NCI-H1436 treated with DMSO at 0.1 percent for 48 hours (cell line): ENCODE results near the gene TMEM89.

ENCODE experiments used
- DNase-seq: peaks from one replicate; lab custom pipeline; 2025; lab: John Stamatoyannopoulos, UW

The TMEM89 gene

DNA sequence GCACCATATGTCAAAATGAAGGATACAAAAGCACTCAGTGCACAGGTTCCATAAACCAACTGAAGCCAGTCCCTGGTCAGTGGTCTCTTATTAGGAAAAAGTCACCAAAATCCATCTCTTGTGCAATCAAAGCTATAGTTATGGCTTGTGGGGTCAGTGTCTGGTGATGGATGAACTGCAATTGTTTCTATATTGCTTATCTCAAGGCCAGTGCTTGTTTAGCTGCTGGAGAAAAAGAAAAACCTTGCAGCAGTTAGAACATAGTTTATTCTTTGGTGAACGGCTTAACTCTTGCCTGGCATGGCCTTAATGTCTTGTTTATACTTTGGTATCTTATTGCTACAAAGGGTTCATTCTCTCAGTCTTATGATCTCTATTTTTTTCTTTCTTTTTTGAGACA, 9.3 kb downstream of the TMEM89 start:
- no peak for DNase-seq

DNA sequence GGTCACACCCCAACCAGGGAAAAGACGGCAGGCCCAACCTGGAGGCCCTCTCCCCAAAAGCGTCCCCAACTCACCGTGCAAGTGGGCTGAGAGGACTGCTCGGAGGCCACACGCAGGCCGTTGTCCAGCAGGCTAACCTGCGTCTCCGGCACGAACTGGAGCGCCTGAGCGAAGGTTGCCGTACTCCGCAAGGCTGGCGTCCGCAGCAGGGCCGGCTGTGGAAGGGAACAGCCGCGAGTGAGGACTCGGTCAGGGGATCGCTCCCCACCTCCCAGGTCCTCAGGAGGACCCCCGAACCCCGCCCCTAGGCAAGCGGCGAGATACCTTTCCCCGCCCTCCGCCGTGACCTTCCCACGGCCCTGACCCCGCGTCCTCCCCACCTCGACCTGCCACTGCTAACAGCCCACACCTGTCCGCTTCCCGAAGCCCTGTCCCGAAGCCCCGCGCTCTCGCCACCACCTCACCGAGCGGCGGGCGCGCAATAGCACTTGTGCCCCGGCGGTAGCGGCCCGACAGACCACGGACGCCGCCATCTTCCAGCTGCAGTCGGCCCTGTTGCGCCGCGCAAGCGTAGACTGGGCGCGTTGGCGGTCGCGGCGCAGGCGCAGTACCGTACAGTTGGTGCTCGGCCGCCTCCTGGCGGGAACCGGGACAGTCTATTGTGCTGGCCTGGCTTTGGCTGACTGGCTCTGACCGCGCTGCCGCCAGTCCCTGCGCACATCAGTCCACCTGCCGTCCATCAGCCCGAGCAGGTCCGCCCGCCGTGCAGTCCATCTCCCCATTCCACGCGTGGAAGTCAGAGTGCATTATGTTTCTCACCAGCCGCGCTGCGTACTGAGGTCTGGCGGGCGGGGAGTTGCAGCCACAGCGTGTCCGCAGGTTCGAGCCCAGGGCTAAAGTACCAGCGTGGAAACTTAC, 12.2 kb downstream of the TMEM89 start, which contains the start of gene UQCRC1:
TSS of gene UQCRC1 (minus strand) at position 559 of the 918 bp plus-strand sequence. CDS start at position 533, 26 bp downstream.
- DNase-seq: no peak

DNA sequence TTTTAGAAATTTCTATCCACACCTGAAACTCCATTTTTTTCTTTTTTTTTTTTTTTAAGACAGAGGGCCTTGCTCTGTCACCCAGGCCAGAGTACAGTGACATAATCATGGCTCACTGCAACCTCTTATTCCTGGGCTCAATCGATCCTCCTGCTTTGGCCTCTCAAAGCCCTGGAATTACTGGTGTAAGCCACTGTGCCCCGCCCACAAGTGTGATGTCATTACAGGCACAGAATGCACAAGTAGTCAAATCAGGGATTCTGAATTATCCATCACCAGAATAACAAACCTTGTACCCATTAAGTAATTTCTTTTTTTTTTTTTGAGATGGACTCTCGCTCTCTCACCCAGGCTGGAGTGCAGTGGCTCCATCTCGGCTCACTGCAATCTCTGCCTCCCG, 14.1 kb downstream of the TMEM89 start:
- DNase-seq: no peak

DNA sequence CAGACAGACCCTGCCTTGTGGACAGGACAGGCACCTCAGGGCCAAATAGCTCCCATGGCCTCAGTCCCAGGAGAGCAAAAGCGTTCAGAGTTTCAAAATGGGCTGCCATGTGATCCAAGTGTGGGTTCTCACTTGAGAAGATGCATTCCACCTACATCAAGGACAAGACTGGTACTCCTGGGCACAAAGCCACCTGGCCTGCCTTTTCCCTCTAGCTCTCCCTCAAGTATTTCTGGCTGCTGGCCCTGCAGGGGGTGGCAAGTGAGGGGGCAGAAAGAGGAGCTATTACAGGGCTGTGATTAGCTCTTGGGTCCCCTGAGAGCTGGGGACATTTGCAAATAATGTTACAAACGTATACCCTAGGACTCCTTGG, 20.0 kb downstream of the TMEM89 start:
- DNase-seq: no peak

DNA sequence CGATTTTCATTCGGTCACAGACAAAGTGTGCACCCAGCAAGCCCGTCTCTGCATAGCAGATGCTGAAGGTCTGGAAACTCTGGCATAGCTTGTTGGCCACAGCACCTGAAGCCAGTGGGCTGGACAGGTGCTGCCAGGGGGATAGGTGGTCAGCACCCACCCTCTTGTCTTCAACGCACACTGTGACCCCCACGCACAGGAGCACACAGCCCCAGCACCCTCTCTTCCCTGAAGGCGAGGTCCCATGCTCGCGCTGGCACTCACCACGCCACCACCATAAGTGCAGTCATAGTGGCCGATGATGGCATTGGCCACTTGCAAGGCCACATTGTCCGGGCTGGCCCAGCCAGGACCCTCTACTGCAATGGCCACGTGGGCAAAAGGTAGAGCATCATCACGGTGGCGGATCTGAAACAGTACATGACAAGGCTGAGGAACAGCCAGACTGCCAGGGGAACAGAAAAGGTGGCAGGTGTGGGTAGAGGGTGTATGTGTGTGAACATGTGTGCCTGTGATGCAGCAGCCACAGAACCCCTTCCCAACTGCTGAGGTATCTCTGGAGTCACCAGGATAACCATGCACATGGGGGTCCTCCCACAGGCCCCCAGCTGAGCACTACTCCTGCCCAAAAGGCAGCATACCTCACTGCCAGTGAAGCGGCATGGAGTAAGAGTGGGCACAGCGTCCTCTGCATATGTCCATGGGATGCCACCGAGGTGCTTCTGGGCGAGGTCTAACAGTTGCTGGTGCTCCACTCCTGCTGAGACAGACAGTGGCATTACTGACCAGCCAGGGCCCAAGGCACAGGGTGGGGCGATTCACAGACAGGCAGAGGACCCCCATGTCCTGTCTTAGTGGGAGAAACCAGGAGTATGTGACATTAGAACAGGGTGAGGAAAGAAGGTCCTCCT, 20.6 kb downstream of the TMEM89 start:
- DNase-seq: no peak

DNA sequence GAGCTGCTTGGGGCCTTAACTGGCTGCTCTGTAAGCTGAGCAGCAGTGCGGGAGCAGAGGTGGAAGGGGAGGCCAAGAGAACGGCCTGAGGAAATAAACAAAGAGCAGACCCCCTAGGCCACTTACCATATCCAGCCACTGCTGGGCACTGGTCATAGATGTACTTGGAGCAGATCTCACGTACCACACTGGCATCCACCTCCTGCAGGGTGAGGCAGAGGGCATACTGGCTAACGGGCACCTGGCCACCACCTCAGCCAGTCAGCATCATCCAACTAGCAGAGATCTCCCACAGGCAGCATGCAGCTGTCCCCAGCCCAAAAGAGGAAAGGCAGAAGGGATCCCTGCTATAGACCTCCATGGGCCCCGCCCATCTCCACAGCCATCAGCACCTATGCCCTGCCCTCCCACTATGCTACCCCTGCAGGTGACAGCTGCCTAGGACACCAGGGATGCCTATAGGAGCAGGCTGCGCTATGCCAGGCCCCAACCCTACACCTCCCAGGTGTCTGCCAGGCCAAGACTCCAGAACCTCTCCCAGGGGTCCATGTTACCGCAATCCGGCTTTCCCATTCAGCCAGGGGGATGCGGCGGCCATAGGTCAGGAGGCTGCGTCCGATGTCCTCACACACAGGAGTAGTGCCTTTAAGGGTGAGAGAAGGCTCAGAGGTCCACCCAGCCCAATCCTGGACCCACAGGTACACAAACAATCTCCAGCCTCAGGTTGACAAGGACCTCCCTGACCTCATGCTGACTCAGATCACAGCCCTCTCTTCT, 21.9 kb downstream of the TMEM89 start:
- DNase-seq: no peak

DNA sequence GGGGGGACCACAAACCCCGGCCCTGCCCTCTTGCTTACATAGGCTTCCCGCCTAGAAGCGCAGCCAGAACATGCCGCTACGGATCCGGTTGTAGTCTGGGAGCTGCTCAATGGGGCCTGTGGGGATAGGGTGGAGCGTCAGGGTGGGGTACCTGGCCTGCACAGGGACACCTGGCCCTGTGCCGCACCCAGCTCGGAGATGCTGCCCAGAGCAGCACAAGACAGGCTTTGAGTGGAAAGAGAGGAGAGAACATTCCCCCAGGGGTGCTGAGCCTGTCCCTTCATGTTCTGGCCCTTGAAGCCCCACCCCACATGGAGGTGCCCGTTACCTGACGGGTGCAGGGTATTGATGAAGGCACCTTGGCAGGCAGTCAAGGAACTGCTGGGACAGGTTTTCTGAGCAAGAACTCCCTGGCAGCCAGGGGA, 22.5 kb downstream of the TMEM89 start:
- DNase-seq: no peak

DNA sequence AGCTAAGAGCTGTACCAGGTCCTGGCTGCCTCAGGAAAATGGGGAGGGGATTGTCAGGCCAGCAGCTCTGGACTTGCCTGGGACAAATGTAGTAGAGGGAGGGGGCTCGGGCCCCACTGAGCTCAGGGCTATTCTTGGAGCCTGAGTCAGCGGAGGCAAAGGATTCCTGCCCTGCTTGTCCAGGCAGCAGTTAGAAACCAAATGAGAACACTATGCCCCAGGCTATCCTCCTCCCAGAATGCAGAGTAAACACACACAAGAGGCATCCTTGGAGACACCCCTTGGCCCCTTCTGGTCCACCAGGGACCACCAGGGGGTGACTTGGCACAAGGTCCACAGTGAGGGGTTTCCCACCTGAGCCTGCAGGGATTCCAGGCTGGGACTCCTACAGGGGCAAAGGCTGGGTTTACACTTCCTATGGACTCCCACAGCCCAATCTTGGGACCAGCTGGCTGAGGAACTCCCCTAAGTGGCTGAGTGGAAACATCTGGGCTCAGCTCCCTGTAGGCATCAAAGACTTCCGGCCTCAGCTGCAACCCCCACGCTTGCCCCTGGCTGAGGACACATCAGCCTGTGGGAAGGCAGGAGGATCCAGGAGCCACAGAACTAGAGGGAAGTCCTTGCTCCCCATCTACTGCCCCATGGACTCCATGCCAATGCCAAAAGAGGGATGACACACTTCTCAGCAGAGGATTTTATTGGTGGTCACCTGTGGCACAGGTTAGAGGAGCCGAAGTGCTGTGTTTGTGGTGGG, 23.1 kb downstream of the TMEM89 start:
- no peak for DNase-seq

DNA sequence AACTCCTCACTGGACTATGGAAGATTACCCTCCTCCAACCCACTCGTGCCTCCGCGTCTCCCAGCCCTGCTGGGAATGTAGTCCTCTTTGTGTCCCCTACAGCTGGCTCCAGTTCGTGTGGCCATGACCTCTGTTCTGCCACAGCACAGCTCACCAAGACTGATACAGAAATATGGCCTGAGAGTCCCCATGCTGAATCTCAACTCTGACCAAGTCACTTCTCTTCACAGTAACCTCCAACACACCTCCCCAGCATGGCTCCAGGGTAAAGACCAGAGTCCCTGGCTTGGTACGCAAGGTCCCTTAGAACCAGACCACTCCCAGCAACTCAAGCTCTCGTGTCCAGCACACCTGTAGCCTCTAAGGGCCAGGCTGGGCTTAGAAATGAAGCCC, 24.2 kb downstream of the TMEM89 start:
- no peak for DNase-seq

DNA sequence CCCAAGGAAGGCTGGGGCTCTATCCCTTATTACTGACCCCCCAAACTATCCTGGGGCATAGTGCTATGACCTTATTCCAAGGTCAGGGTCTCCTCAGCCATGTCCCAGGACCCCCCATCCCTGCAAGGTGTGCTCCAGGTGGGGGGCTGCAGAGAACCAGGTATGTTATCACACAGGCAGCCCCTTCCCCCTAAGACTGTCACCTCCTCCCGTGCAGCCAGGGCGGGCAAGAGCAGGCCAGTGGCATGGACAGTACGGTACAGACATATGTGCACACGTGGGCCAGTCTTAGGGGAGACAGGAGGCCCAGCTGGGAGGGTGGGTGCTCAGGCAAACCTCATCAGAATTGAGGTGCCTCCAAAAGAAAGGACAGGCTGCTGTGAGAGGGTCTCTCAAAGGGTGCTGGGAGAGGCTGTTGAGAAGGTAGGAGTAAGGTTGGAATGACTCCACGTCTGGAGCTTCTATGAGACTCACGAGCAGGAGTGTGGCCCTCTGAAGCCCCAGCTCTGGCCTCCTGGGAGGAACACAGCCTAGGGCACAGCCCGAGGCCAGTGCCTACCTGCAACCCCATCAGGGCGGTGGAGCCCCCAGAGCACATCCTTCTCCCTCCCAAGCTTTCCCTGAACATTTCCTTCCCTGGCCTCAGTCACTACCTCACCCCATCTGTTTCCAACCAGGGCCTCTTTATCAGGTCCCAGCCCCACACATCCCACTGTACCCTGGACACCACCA, 24.7 kb downstream of the TMEM89 start:
- no peak for DNase-seq

DNA sequence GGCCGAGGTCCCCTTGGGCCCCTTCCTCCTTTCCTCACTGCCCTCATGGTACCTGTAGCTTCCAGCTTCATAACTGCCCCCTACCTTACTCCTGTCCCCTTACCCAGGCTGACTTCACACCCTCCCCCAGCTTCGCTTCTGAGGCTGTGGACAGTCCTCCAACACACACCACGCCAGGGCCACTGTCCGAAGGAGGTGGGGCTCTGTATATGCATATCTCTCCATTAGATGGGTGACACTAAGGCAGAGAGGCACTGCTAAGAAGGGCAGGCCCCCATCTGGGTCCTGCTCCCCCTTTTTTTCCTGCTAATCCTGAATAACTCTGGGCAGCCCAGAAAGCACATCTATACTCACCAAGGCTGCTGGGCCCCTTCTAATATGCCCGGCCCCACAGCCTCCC, 25.4 kb downstream of the TMEM89 start:
- DNase-seq: no peak

DNA sequence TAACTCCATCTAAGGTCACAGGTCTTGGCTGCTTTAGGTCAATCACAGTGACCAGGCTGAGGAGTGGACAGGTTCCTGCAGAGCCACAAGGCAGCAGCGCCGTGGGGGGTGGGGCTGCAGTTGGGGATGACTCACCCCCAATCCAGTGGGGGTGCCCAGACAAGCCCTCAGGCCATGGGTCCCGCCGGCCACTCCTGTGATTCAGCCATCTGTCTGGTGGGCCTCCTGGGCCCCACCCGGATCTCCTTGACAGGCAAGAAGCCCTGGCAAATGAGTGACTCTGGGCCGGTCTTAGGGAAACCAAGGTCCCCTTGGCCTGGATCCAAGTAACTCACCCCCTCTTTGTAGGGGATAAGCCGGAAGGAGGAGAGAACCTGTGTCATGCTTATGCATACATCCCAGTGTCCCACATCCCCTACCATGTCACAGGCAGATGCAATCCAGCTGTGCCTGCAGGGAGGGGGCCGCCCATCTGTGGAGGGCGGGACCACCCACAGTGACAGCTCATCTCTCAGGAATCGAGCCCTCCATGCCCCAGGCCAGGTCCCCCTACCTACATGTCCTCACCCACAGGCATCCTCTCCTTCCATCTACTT, 25.9 kb downstream of the TMEM89 start:
- DNase-seq: no peak

DNA sequence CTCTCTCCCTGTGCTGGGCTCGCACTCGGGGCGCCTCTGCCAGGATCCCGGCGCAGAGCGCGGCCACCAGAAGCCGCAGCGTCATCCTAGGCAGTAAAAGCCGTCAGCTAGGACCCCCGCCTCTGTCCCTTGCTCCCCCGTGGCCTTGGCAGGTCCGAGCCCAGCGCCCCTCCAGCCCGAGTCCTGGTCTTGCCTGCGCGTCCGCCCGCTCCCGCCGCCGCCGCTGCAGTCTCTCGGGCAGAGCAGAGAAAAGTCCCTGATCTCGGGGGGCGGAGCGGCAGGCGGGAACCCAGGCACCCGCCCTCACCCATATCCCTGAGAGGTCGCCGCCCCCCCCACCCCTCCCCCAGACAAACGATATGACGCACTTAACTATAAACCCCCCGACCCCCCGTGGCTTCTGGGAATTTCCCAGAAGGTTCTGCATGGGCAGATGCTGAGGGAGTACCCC, 26.5 kb downstream of the TMEM89 start, which contains the start of gene COL7A1:
TSS of gene COL7A1 (minus strand) at position 255 of the 451 bp plus-strand sequence. CDS start at position 85, 170 bp downstream.
- no peak for DNase-seq

DNA sequence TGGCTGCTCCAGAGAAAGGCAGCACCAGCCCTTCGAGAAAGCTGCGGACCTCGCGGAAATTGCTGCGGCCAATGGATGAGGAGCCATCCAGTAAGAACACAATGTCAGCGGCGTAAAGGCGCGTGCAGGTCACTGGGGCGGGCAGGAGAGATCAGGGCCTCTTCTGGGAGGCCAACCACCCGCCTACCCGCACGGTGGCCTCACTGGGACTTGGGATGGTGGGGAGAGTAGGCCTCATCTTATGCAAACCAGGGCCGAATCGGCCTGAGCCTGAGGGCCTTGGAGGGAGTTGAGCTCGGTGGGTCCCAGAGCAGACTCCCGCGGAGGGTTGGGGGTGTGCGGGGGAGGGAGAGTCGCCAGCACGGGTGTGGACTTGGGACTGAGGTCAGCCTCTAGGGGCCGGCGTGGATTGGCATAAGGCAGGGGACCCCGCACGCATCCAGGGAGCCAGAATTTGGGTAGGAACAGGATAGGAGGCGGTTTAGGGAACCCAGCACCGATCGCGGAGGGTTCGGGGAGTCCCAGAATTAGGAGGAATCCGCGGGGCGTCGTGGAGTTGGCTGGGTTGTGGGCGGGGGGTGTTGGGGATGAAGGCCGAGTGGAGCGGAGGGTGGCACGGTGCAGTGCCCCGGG, 27.0 kb downstream of the TMEM89 start:
- no peak for DNase-seq

DNA sequence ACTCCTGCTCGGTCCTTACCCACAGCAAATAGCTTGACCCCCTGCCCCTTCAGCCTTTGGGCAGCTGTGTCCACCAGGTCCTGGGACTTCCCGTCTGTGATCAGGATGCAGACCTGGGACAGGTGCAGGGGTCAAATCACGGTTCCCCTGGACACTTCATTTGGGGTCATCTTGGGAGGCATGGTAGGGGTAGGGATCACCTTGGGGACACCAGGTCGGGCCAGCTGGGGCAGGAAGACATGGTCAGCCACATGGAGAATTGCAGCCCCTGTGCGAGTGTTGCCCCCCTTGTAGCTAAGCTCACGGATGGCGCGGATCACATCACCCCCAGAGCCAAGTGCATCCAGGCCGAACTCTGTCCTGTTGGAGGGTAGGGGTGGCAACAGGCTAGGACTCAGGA, 28.2 kb downstream of the TMEM89 start:
- DNase-seq: no peak

DNA sequence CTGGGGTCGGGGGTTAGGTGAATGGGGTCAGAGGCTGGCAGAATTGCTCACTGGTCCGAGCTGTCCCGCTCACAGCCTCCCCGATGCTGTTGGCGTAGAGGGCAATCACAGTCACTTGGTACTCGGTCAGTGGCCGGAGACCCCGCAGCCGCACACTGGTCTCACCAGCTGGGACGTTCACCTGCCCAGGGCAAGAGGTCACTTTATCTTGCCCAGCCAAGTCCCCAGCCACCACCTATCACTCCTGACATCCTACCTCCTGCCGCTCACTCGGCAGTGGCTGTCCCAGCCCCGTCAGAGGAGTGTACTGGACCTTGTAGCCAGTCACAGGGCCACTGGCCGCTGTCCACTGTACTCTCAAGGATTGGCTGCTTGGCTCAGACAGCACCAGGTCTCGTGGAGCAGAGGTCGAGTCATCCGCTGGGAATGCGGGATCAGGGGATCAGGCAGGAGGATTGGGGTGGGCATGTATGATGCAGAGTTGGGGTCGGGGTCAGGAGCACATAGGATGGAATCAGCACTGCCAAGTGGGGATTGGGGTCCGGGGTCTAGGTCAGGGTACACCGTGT, 29.0 kb downstream of the TMEM89 start:
- no peak for DNase-seq

DNA sequence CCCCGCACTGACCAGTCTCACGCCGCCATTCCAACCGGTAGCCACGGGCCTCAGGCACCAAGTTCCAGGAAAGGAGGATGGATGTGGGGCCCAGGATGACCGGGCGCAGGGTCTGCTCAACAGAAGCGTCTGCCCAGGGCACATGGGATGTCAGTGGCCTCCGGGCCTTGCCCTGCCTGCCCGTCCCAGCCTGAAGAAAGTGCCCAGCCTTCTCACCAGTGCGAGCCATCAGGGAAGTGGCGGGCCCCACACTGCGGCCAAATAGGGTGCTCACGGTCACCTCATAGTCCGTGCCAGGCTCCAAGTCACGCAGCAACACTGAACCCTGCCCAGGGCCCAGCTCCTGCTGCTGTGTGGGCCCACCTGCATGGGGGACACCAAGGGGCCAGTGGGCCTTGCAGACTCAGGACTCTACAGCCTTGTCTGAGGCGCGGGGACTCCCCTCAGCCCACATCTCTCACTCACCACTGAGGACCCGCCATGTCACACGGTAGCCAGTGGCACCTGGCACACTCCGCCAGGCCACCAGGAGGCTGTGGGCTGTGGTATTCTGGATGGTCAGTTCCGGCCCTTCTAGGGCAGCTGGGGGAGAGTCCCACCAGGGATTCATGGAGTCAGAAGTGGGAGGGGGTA, 29.6 kb downstream of the TMEM89 start:
- no peak for DNase-seq

DNA sequence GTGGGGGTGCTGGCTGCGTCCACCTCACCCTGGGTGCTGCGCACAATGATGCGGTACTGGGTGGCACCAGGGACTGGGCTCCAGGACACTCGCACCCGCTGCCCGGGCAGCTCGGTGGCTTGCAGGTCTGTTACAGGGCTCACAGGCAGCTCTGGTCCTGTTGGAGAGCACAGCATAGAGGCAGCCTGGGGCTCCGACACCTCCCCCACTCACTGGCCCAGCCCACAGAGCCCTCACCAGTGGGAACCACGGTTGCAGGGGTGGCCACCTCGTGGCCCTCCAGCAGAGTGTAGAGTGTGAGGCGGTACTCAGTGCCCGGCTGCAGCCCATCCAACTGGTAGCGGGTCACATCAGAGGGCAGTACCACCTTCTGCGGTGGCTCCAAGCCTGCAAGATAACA, 30.1 kb downstream of the TMEM89 start:
- DNase-seq: no peak

DNA sequence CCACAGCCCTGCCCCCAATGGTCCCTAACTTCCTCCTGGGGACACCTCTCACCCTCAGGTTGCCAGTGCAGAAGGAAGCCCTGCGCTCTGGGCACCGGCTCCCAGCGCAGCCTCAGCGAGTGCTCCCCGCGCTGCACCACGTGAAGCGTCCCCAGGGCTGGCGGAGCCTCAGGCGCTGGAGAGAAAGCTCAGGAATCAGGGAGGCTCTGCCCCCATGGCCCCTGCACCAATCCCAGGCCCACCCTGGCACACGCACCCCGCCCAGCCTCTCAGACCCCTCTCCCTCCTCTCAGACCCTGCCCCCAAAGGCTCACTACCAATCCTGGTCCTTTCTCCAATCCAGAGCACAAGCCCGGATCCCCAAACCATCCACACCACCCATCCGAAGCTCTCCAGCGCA, 33.3 kb downstream of the TMEM89 start:
- DNase-seq: no peak
